MCF 10A (cell line): ENCODE measurements around the gene ZDHHC17. TPM values are rescaled to one million over a fixed set of nuclear protein-coding genes. Genes with fewer than 3 reads are reported as not detected.
A peak's percentile ranks its signal among the peaks of the same experiment; 100 is the strongest.

ENCODE experiments used
- BruUV-seq: library from RNA; stranded (reverse); fragments of 400-500 nt; replicated peaks from 2 replicates; lab custom pipeline; 2021; lab: Mats Ljungman, UMichigan
- CTCF ChIA-PET: fragments of 300-600 bp; sonication (Branson Sonifier 250); formaldehyde crosslinking; extraction: SDS; loops from one replicate; lab custom pipeline; 2021; ENCODE audit warnings: antibody characterized with exemption, inconsistent platforms; lab: Yijun Ruan, JAX
- POLR2A ChIA-PET: fragments of 300-600, 350-650 bp; sonication (Branson Sonifier 250); formaldehyde crosslinking; extraction: SDS; loops from one replicate; lab custom pipeline; 2020; ENCODE audit warnings: antibody characterized with exemption, inconsistent platforms; lab: Yijun Ruan, JAX
- DNase-seq: peaks from one replicate; pipeline ENCODE4 v3.0.0-alpha.2; 2018; ENCODE audit not compliant: unreplicated experiment
- H3K27ac Mint-ChIP-seq: one replicate; pipeline ENCODE4 v1.8.0; 2022; ENCODE audit warnings: mild to moderate bottlenecking, low read depth, mixed read lengths; ENCODE audit not compliant: unreplicated experiment
- H3K27me3 Mint-ChIP-seq: one replicate; pipeline ENCODE4 v1.8.0; 2022; ENCODE audit warnings: mixed read lengths; ENCODE audit not compliant: insufficient read depth, unreplicated experiment
- H3K36me3 Mint-ChIP-seq: one replicate; pipeline ENCODE4 v1.8.0; 2022; ENCODE audit warnings: mild to moderate bottlenecking, moderate library complexity, mixed read lengths; ENCODE audit not compliant: insufficient read depth, unreplicated experiment
- H3K4me1 Mint-ChIP-seq: one replicate; pipeline ENCODE4 v1.8.0; 2022; ENCODE audit warnings: mixed read lengths; ENCODE audit not compliant: insufficient read depth, unreplicated experiment
- H3K4me3 Mint-ChIP-seq: one replicate; pipeline ENCODE4 v1.8.0; 2022; ENCODE audit warnings: mild to moderate bottlenecking, moderate library complexity, mixed read lengths; ENCODE audit not compliant: unreplicated experiment
- H3K9me3 Mint-ChIP-seq: one replicate; pipeline ENCODE4 v1.8.0; 2022; ENCODE audit warnings: mixed read lengths; ENCODE audit not compliant: unreplicated experiment
- intact Hi-C: fragments of 100-400 bp; cut with micrococcal nuclease; formaldehyde crosslinking; loops from 2 replicates; pipeline ENCODE4 v1.14.1; 2022
- total RNA-seq: library from RNA; stranded (reverse); gene quantifications from 2 replicates; pipeline ENCODE4 v1.2.3, GENCODE V29; 2022
- TF ChIP-seq, protein P1 (sequence below): fragments of 200-600 bp; IDR thresholded peaks from one replicate; pipeline ENCODE4 v1.8.0; 2022; ENCODE audit warnings: antibody characterized with exemption, mild to moderate bottlenecking; ENCODE audit not compliant: unreplicated experiment

The ZDHHC17 gene
- total RNA-seq, 1 experiment from 2014 or later, result 26.9 TPM

DNA sequence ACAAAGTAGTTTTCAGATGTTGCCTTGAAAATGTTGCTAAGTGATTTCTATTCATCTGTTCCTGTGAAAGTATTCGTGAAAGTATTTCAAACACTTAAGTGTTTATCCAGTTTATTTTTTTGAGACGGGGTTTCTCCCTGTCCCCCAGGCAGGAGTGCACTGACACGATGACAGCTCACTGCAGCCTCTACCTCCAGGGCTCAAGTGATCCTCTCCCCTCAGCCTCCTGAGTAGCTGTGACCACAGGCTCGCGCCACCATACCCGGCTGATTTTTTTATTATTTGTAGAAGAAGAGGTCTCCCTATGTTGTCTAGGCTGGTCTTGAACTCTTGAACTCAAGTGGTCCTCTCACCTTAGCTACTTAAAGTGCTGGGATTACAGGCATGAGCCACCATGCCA is 1.7 kb downstream of the ZDHHC17 start:
- BruUV-seq, result no TSS peak
- no peaks in the 10 kb centered on the region for H3K36me3 Mint-ChIP-seq
- no peaks in the 10 kb centered on the region for H3K9me3 Mint-ChIP-seq
- peak overlapping the region; percentile 94 for H3K27ac Mint-ChIP-seq
- TF ChIP-seq, protein P1, sequence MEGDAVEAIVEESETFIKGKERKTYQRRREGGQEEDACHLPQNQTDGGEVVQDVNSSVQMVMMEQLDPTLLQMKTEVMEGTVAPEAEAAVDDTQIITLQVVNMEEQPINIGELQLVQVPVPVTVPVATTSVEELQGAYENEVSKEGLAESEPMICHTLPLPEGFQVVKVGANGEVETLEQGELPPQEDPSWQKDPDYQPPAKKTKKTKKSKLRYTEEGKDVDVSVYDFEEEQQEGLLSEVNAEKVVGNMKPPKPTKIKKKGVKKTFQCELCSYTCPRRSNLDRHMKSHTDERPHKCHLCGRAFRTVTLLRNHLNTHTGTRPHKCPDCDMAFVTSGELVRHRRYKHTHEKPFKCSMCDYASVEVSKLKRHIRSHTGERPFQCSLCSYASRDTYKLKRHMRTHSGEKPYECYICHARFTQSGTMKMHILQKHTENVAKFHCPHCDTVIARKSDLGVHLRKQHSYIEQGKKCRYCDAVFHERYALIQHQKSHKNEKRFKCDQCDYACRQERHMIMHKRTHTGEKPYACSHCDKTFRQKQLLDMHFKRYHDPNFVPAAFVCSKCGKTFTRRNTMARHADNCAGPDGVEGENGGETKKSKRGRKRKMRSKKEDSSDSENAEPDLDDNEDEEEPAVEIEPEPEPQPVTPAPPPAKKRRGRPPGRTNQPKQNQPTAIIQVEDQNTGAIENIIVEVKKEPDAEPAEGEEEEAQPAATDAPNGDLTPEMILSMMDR, result no peak
- DNase-seq, result no peak
- CTCF ChIA-PET, result interaction anchor here (1.0 to 5.8 kb wide), 4 partner anchors 9 to 55 kb away, joined by 5 to 38 read pairs (median 7); no protein-coding TSS in a partner anchor
- intact Hi-C loops, result no loop called here
- H3K4me1 Mint-ChIP-seq, result peaks cover 14% of the 10 kb centered on the region
- POLR2A ChIA-PET, result interaction anchor here (0.7 kb wide), 1 partner anchor 77 kb away, joined by 3 read pairs; no protein-coding TSS in a partner anchor
- H3K4me3 Mint-ChIP-seq, result peak overlapping the region; percentile 95
- H3K27me3 Mint-ChIP-seq, result no peaks in the 10 kb centered on the region

DNA sequence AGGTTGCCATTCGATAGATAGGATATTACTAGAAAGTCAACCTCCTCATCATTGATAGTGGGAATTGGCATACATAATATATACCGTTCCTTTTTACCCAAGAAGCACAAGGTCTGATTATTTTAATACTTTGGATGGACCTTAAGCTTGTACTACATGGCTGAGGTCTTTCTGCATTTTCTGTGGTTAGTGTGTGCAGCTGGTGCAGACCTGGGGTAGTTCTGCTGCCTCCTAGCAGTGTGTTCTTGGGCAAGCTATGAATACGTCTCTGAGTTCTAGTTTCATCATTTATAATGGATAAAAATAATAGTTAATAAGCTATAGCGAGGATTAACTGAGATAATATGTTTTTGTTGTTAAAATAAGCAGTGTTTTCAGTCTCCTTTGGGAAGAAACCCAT is 2.2 kb downstream of the ZDHHC17 start:
- ChIA-PET POLR2A (interaction anchor here (0.7 kb wide), 1 partner anchor 77 kb away, joined by 3 read pairs; no protein-coding TSS in a partner anchor), CTCF (interaction anchor here (1.0 to 5.8 kb wide), 3 partner anchors 20 to 54 kb away, joined by 5 to 38 read pairs (median 9); no protein-coding TSS in a partner anchor)
- DNase-seq, result no peak
- intact Hi-C loops, result no loop called here
- TF ChIP-seq, protein P1, result no peak
- Mint-ChIP-seq H3K9me3 (no peaks in the 10 kb centered on the region), H3K36me3 (no peaks in the 10 kb centered on the region), H3K27me3 (no peaks in the 10 kb centered on the region), H3K4me3 (no peak overlapping the region), H3K4me1 (peaks cover 14% of the 10 kb centered on the region), H3K27ac (peak overlapping the region; percentile 94)
- no TSS peak for BruUV-seq

DNA sequence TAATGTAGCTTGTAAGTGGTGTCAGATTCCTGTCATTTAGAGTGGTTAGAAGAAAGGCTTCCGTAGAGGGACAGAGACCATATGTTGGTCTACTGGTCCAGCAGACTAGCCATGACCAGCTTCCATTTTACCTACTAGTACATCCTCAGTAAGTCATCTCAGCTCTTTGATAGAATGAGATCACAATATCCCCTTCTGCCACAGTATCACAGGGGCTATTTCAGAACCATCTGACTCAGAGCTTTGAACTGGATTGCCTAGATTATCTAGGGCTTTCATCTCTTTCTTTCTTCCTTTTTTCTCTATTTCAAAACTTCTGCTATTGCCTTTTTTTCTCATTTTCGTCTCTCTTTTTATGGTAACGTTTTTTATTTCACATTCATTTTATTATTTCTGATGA is 4.7 kb downstream of the ZDHHC17 start:
- ChIA-PET CTCF (interaction anchor here (0.6 to 5.8 kb wide), 7 partner anchors 10 to 1157 kb away, joined by 3 to 38 read pairs (median 4); partner anchors contain the start of gene CSRP2), POLR2A (interaction anchor here (1.0 to 1.2 kb wide), 2 partner anchors 11 to 13 kb away, joined by 3 to 5 read pairs; no protein-coding TSS in a partner anchor)
- no TSS peak for BruUV-seq
- TF ChIP-seq, protein P1, result no peak
- DNase-seq, result no peak
- H3K4me1 Mint-ChIP-seq, result peaks cover 19% of the 10 kb centered on the region
- H3K27me3 Mint-ChIP-seq, result no peaks in the 10 kb centered on the region
- H3K9me3 Mint-ChIP-seq, result no peaks in the 10 kb centered on the region
- no peaks in the 10 kb centered on the region for H3K36me3 Mint-ChIP-seq
- no peak overlapping the region for H3K4me3 Mint-ChIP-seq
- no peak overlapping the region for H3K27ac Mint-ChIP-seq
- intact Hi-C loops, result no loop called here

DNA sequence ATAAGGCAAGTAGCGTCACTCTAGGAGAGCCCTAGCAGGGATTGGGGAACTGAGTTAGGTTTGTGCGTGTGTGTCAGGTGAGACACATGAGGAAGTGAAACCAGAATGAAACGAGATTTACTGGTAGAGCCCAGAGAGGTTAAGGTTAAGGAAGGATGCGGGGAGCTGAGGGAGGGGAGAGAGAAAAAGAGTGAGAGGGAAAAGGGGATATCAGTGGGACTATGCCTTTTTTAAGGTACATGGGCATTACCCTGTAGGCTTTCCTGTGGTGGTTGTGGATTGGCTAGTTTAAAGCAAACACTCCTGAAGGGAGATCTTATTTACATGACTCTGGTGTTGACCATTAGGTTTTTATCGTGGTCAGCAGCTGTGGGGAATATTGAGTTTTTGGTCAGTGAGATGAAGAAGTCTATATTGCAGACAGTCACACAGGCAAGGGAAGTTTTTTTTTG is 13.9 kb downstream of the ZDHHC17 start:
- no peak overlapping the region for H3K27ac Mint-ChIP-seq

More for the DNA sequence above, 13.9 kb downstream of the ZDHHC17 start:
- ChIA-PET CTCF (interaction anchor here (0.6 to 2.5 kb wide), 3 partner anchors 9 to 43 kb away, joined by 3 to 16 read pairs (median 4); no protein-coding TSS in a partner anchor), POLR2A (no interaction called here)
- Mint-ChIP-seq H3K9me3 (no peaks in the 10 kb centered on the region), H3K4me1 (peaks cover 14% of the 10 kb centered on the region), H3K27me3 (no peaks in the 10 kb centered on the region), H3K4me3 (no peak overlapping the region), H3K36me3 (no peaks in the 10 kb centered on the region)
- TF ChIP-seq, protein P1, result no peak
- intact Hi-C loops, result no loop called here
- BruUV-seq, result no TSS peak
- DNase-seq, result no peak
